ENCODE measurements around the gene TMTC2. TPM values are rescaled to one million over a fixed set of nuclear protein-coding genes. Genes with fewer than 3 reads are reported as not detected.

The TMTC2 gene
- total and polyA plus RNA-seq, 2 donors (not counting 1 experiment from before 2014, with no cell fraction given): 2.4 to 3.2 TPM

- H3K79me2 ChIP-seq (ENCODE audit: control insufficient read depth, insufficient read depth, low read length): no peaks in the 10 kb centered on the region
Measured at GRCh38 chr12:82788594-82788993, 101.9 kb downstream of the TMTC2 start.

GRCh38 chr12:82789674-82790073, 103.0 kb downstream of the TMTC2 start:
- Histone ChIP-seq H3K4me2 (replicated peaks; ENCODE audit: low read depth, low read length, poor library complexity, severe bottlenecking) (no peak overlapping the region), H4K20me1 (ENCODE audit: control insufficient read depth, insufficient read depth, low read length, poor library complexity, severe bottlenecking) (no peaks in the 10 kb centered on the region), H3K4me1 (ENCODE audit: control insufficient read depth in 2 of 2, insufficient read depth in 2 of 2, low read length in 2 of 2) (no peaks in the 10 kb centered on the region), H3K9ac (ENCODE audit: low read length) (no peak overlapping the region), H3K79me2 (ENCODE audit: control insufficient read depth, insufficient read depth, low read length) (no peaks in the 10 kb centered on the region), H3K4me3 (ENCODE audit: control extremely low read depth in 1 of 5, extremely low read depth in 1 of 5, insufficient read depth in 1 of 5, low read depth in 2 of 5, low read length in 4 of 5) (no peak overlapping the region), H2AFZ (ENCODE audit: insufficient read depth, low read depth, low read length, poor library complexity, severe bottlenecking) (no peak overlapping the region), H3K36me3 (replicated peaks in 1 of 2; ENCODE audit: control extremely low read depth in 1 of 2, control insufficient read depth in 1 of 2, extremely low read depth in 1 of 2, insufficient read depth in 2 of 2, low read length in 1 of 2) (no peaks in the 10 kb centered on the region), H3K27me3 (replicated peaks in 1 of 4; ENCODE audit: control extremely low read depth in 1 of 4, control insufficient read depth in 3 of 4, insufficient read depth in 4 of 4, low read length in 3 of 4) (no peaks in the 10 kb centered on the region), H3K9me3 (ENCODE audit: control extremely low read depth in 1 of 3, control insufficient read depth in 2 of 3, insufficient read depth in 1 of 3, low read length in 2 of 3) (no peaks in the 10 kb centered on the region), H3K27ac (ENCODE audit: low read length in 2 of 2) (no peak overlapping the region)
- intact Hi-C loops (cut with micrococcal nuclease): no loop called here
- ChIA-PET POLR2A (no interaction called here), CTCF (no interaction called here)
- H3K27ac Mint-ChIP-seq: no peak overlapping the region
- peaks cover 2% of the 10 kb centered on the region for H3K9me3 Mint-ChIP-seq (ENCODE audit: insufficient read depth)
- TF ChIP-seq EZH2 (IDR thresholded peaks at IDR 0.05; ENCODE audit: borderline replicate concordance, insufficient read depth, low read depth, low read length, poor library complexity, severe bottlenecking) (no peak), CTCF (IDR thresholded peaks at IDR 0.05) (no peak)
- H3K4me3 Mint-ChIP-seq: no peak overlapping the region
- no peaks in the 10 kb centered on the region for H3K4me1 Mint-ChIP-seq
- ATAC-seq (ENCODE audit: low read depth) (no peak), DNase-seq (no peak)
- no peaks in the 10 kb centered on the region for H3K27me3 Mint-ChIP-seq

More at GRCh38 chr12:82788594-82788993, 101.9 kb downstream of the TMTC2 start:
- Histone ChIP-seq H3K9ac (ENCODE audit: low read length) (no peak overlapping the region), H3K4me3 (ENCODE audit: control extremely low read depth in 1 of 5, extremely low read depth in 1 of 5, insufficient read depth in 1 of 5, low read depth in 2 of 5, low read length in 4 of 5) (no peak overlapping the region), H3K4me2 (replicated peaks; ENCODE audit: low read depth, low read length, poor library complexity, severe bottlenecking) (no peak overlapping the region), H4K20me1 (ENCODE audit: control insufficient read depth, insufficient read depth, low read length, poor library complexity, severe bottlenecking) (no peaks in the 10 kb centered on the region), H3K36me3 (replicated peaks in 1 of 2; ENCODE audit: control extremely low read depth in 1 of 2, control insufficient read depth in 1 of 2, extremely low read depth in 1 of 2, insufficient read depth in 2 of 2, low read length in 1 of 2) (no peaks in the 10 kb centered on the region), H3K27ac (ENCODE audit: low read length in 2 of 2) (no peak overlapping the region), H2AFZ (ENCODE audit: insufficient read depth, low read depth, low read length, poor library complexity, severe bottlenecking) (no peak overlapping the region), H3K4me1 (ENCODE audit: control insufficient read depth in 2 of 2, insufficient read depth in 2 of 2, low read length in 2 of 2) (no peaks in the 10 kb centered on the region), H3K27me3 (replicated peaks in 1 of 4; ENCODE audit: control extremely low read depth in 1 of 4, control insufficient read depth in 3 of 4, insufficient read depth in 4 of 4, low read length in 3 of 4) (no peaks in the 10 kb centered on the region), H3K9me3 (ENCODE audit: control extremely low read depth in 1 of 3, control insufficient read depth in 2 of 3, insufficient read depth in 1 of 3, low read length in 2 of 3) (no peaks in the 10 kb centered on the region)
- Mint-ChIP-seq H3K4me1 (no peaks in the 10 kb centered on the region), H3K4me3 (no peak overlapping the region), H3K27me3 (no peaks in the 10 kb centered on the region), H3K9me3 (ENCODE audit: insufficient read depth) (peaks cover 2% of the 10 kb centered on the region), H3K27ac (no peak overlapping the region)
- intact Hi-C loops (cut with micrococcal nuclease): no loop called here
- TF ChIP-seq CTCF (IDR thresholded peaks at IDR 0.05) (no peak), EZH2 (IDR thresholded peaks at IDR 0.05; ENCODE audit: borderline replicate concordance, insufficient read depth, low read depth, low read length, poor library complexity, severe bottlenecking) (no peak)
- ChIA-PET CTCF (no interaction called here), POLR2A (no interaction called here)
- DNase-seq (no peak), ATAC-seq (ENCODE audit: low read depth) (no peak)

Measured in B cell (primary cell).